SK-N-SH treated with all-trans-retinoic acid at 6 μM for 48 hours (cell line): Measurements from ENCODE around the gene HPGD.

Experiments used
- ATAC-seq: fragments of 200-7000 bp; cut with Tn5 transposase; 3 replicates; pipeline ENCODE4 v1.9.1; 2020; ENCODE audit warnings: mild to moderate bottlenecking, moderate library complexity
- ARNTL ChIP-seq: fragments of 450-650 bp; formaldehyde crosslinking; IDR thresholded peaks from 2 replicates; pipeline ENCODE4 v1.5.0; 2020; ENCODE audit warnings: low read depth, mild to moderate bottlenecking, moderate library complexity, borderline replicate concordance
- BACH2 ChIP-seq: fragments of 250-450 bp; sonication (Bioruptor Pico); IDR thresholded peaks from 2 replicates; pipeline ENCODE4 v1.9.0; 2021; ENCODE audit warnings: mild to moderate bottlenecking, borderline replicate concordance
- CSDC2 ChIP-seq: fragments of 250-450 bp; sonication (Bioruptor Pico); IDR thresholded peaks from 2 replicates; pipeline ENCODE4 v1.5.0; 2020; ENCODE audit warnings: mild to moderate bottlenecking, moderate library complexity
- ESRRG ChIP-seq: fragments of 250-450 bp; sonication (Bioruptor Pico); IDR thresholded peaks from 2 replicates; pipeline ENCODE4 v1.6.1; 2021; ENCODE audit warnings: mild to moderate bottlenecking
- GLIS3 ChIP-seq: fragments of 250-450 bp; sonication (Bioruptor Pico); IDR thresholded peaks from 2 replicates; pipeline ENCODE4 v1.5.0; 2020; ENCODE audit warnings: mild to moderate bottlenecking, moderate library complexity
- ISL1 ChIP-seq: fragments of 250-450 bp; sonication (Bioruptor Pico); IDR thresholded peaks from 2 replicates; pipeline ENCODE4 v2.1.2; 2022; ENCODE audit warnings: mild to moderate bottlenecking, moderate library complexity
- OSR1 ChIP-seq: fragments of 250-450 bp; sonication (Bioruptor Pico); IDR thresholded peaks from 2 replicates; pipeline ENCODE4 v1.8.0; 2022; ENCODE audit warnings: moderate library complexity, mild to moderate bottlenecking, inconsistent platforms
- PPARA ChIP-seq: fragments of 250-450 bp; sonication (Bioruptor Pico); IDR thresholded peaks from 2 replicates; pipeline ENCODE4 v1.5.0; 2020; ENCODE audit warnings: mild to moderate bottlenecking, borderline replicate concordance
- RARB ChIP-seq: fragments of 250-450 bp; sonication (Bioruptor Pico); IDR thresholded peaks from 2 replicates; pipeline ENCODE4 v1.8.0; 2021; ENCODE audit warnings: mild to moderate bottlenecking, moderate library complexity
- SNAI2 ChIP-seq: fragments of 250-450 bp; sonication (Bioruptor Pico); IDR thresholded peaks from 2 replicates; pipeline ENCODE4 v1.5.0; 2020; ENCODE audit warnings: mild to moderate bottlenecking, moderate library complexity
- TCF4 ChIP-seq: fragments of 250-450 bp; sonication (Bioruptor Pico); IDR thresholded peaks from 2 replicates; pipeline ENCODE4 v1.8.0; 2021; ENCODE audit warnings: mild to moderate bottlenecking, moderate library complexity, borderline replicate concordance
- TOX ChIP-seq: fragments of 250-450 bp; sonication (Bioruptor Pico); IDR thresholded peaks from 2 replicates; pipeline ENCODE4 v1.8.0; 2021; ENCODE audit warnings: mild to moderate bottlenecking, moderate library complexity, borderline replicate concordance
- ZC3H10 ChIP-seq: fragments of 250-450 bp; sonication (Bioruptor Pico); IDR thresholded peaks from 2 replicates; pipeline ENCODE4 v1.5.1; 2021; ENCODE audit warnings: mild to moderate bottlenecking, moderate library complexity
- ZFP3 ChIP-seq: fragments of 250-450 bp; sonication (Bioruptor Pico); IDR thresholded peaks from 2 replicates; pipeline ENCODE4 v1.5.0; 2020; ENCODE audit warnings: mild to moderate bottlenecking, moderate library complexity
- ZFP30 ChIP-seq: fragments of 450-650 bp; formaldehyde crosslinking; IDR thresholded peaks from 2 replicates; pipeline ENCODE4 v1.5.0; 2022; ENCODE audit warnings: mild to moderate bottlenecking, moderate library complexity
- ZNF565 ChIP-seq: fragments of 450-650 bp; formaldehyde crosslinking; conservative IDR thresholded peaks from 2 replicates; pipeline ENCODE4 v1.5.0; 2020; ENCODE audit warnings: low read depth, mild to moderate bottlenecking, moderate library complexity
- ZNF70 ChIP-seq: fragments of 450-650 bp; formaldehyde crosslinking; IDR thresholded peaks from 2 replicates; pipeline ENCODE4 v1.5.0; 2020; ENCODE audit warnings: mild to moderate bottlenecking, moderate library complexity
- ZNF8 ChIP-seq: fragments of 450-650 bp; formaldehyde crosslinking; IDR thresholded peaks from 2 replicates; pipeline ENCODE4 v1.5.0; 2020; ENCODE audit warnings: mild to moderate bottlenecking, moderate library complexity
- TF ChIP-seq, protein P1 (sequence below): fragments of 250-450 bp; sonication (Bioruptor Pico); IDR thresholded peaks from 2 replicates; pipeline ENCODE4 v1.5.1; 2020; ENCODE audit warnings: low read depth, mild to moderate bottlenecking, moderate library complexity
- TF ChIP-seq, protein P2 (sequence below): fragments of 250-450 bp; sonication (Bioruptor Pico); IDR thresholded peaks from 2 replicates; pipeline ENCODE4 v1.8.0; 2021; ENCODE audit warnings: low read depth, mild to moderate bottlenecking, moderate library complexity, borderline replicate concordance
- TF ChIP-seq, protein P3 (sequence below): fragments of 250-450 bp; sonication (Bioruptor Pico); IDR thresholded peaks from 2 replicates; pipeline ENCODE4 v1.5.1; 2021; ENCODE audit warnings: mild to moderate bottlenecking, moderate library complexity
- TF ChIP-seq, protein P4 (sequence below): fragments of 250-450 bp; sonication (Bioruptor Pico); IDR thresholded peaks from 2 replicates; pipeline ENCODE4 v1.8.0; 2020; ENCODE audit warnings: mild to moderate bottlenecking, moderate library complexity, borderline replicate concordance

Gene HPGD

DNA sequence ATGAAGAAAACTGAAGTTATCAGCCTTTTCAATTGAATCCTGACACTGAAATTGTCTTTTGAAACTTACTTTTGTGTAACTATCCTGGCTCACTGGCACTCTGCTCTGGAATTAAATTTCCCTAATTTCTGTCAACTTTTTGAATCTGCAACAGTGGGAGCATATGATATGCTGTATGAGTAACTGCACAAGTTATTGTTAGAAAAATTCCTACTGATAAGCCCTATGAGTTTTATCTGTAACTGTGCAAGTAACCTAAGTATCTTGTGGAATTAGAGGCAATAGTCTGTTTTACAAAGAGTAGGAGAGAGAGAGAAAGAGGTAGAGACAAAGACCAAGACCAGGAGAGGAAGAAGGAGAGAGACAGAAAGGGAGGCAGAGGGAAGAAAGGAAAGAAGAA is 9.2 kb upstream of the HPGD start:
- TF ChIP-seq TOX (CRISPR knock-in tag): no peak
- TF ChIP-seq ZNF8 (CRISPR knock-in tag): no peak
- TF ChIP-seq, protein P1, sequence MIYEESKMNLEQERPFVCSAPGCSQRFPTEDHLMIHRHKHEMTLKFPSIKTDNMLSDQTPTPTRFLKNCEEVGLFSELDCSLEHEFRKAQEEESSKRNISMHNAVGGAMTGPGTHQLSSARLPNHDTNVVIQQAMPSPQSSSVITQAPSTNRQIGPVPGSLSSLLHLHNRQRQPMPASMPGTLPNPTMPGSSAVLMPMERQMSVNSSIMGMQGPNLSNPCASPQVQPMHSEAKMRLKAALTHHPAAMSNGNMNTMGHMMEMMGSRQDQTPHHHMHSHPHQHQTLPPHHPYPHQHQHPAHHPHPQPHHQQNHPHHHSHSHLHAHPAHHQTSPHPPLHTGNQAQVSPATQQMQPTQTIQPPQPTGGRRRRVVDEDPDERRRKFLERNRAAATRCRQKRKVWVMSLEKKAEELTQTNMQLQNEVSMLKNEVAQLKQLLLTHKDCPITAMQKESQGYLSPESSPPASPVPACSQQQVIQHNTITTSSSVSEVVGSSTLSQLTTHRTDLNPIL: no peak
- TF ChIP-seq GLIS3 (CRISPR knock-in tag): no peak
- no peak for TF ChIP-seq ISL1
- no peak for TF ChIP-seq ESRRG
- TF ChIP-seq TCF4 (CRISPR knock-in tag): no peak
- TF ChIP-seq BACH2 (CRISPR knock-in tag): no peak
- no peak for TF ChIP-seq OSR1 (CRISPR knock-in tag)
- no peak for TF ChIP-seq ZNF565 (CRISPR knock-in tag)
- no peak for TF ChIP-seq RARB
- no peak for TF ChIP-seq PPARA (CRISPR knock-in tag)
- no peak for TF ChIP-seq ARNTL
- TF ChIP-seq, protein P2, sequence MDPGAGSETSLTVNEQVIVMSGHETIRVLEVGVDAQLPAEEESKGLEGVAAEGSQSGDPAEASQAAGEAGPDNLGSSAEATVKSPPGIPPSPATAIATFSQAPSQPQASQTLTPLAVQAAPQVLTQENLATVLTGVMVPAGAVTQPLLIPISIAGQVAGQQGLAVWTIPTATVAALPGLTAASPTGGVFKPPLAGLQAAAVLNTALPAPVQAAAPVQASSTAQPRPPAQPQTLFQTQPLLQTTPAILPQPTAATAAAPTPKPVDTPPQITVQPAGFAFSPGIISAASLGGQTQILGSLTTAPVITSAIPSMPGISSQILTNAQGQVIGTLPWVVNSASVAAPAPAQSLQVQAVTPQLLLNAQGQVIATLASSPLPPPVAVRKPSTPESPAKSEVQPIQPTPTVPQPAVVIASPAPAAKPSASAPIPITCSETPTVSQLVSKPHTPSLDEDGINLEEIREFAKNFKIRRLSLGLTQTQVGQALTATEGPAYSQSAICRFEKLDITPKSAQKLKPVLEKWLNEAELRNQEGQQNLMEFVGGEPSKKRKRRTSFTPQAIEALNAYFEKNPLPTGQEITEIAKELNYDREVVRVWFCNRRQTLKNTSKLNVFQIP (CRISPR knock-in tag): no peak
- TF ChIP-seq, protein P3, sequence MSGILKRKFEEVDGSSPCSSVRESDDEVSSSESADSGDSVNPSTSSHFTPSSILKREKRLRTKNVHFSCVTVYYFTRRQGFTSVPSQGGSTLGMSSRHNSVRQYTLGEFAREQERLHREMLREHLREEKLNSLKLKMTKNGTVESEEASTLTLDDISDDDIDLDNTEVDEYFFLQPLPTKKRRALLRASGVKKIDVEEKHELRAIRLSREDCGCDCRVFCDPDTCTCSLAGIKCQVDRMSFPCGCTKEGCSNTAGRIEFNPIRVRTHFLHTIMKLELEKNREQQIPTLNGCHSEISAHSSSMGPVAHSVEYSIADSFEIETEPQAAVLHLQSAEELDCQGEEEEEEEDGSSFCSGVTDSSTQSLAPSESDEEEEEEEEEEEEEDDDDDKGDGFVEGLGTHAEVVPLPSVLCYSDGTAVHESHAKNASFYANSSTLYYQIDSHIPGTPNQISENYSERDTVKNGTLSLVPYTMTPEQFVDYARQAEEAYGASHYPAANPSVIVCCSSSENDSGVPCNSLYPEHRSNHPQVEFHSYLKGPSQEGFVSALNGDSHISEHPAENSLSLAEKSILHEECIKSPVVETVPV: no peak
- TF ChIP-seq ZFP30 (CRISPR knock-in tag): no peak
- TF ChIP-seq, protein P4, sequence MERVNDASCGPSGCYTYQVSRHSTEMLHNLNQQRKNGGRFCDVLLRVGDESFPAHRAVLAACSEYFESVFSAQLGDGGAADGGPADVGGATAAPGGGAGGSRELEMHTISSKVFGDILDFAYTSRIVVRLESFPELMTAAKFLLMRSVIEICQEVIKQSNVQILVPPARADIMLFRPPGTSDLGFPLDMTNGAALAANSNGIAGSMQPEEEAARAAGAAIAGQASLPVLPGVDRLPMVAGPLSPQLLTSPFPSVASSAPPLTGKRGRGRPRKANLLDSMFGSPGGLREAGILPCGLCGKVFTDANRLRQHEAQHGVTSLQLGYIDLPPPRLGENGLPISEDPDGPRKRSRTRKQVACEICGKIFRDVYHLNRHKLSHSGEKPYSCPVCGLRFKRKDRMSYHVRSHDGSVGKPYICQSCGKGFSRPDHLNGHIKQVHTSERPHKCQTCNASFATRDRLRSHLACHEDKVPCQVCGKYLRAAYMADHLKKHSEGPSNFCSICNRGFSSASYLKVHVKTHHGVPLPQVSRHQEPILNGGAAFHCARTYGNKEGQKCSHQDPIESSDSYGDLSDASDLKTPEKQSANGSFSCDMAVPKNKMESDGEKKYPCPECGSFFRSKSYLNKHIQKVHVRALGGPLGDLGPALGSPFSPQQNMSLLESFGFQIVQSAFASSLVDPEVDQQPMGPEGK: no peak
- no peak for ATAC-seq

DNA sequence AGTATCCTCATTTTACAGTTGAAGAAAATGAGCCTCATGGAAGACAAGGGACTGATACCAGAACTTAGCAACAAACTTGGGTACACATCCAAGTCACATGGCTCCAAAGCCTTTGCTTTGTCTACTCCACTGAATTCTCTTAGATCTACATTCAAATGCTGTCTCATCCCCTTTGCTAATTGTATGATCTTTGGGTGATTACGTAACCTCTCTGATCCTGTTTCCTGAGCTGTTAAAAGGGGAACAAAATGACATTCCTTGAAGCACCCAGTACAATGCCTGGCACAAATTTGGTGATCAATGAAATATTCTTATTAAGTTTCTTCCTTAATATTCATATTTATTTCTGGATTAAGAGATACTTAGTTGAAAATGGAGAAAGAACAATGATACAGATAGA is 5.9 kb upstream of the HPGD start:
- ATAC-seq: no peak
- TF ChIP-seq ZC3H10 (CRISPR knock-in tag) (no peak), OSR1 (CRISPR knock-in tag) (no peak), ISL1 (no peak), ZNF70 (CRISPR knock-in tag) (no peak), BACH2 (CRISPR knock-in tag) (no peak), ZNF8 (CRISPR knock-in tag) (no peak), ARNTL (no peak), TCF4 (CRISPR knock-in tag) (no peak), ZFP3 (CRISPR knock-in tag) (no peak), CSDC2 (no peak), PPARA (CRISPR knock-in tag) (no peak), SNAI2 (CRISPR knock-in tag) (no peak), ESRRG (no peak), GLIS3 (CRISPR knock-in tag) (no peak)
- TF ChIP-seq, protein P2 (CRISPR knock-in tag): no peak
- TF ChIP-seq, protein P3: no peak
- TF ChIP-seq, protein P4: no peak
- TF ChIP-seq, protein P1: no peak
